Stimulated activated CD8-positive, alpha-beta memory T cell treated with anti-CD3 and anti-CD28 coated beads, Interleukin-15, amount 100 ng/mL, for 48 hours (primary cell): ENCODE measurements around the gene PTGER3.

Experiments
- DNase-seq, 2 donors: peaks; one replicate each; pipeline ENCODE4 v3.0.0-alpha.2; 2020; ENCODE audit warnings: low read depth in 2 of 2

PTGER3 gene

GRCh38 chr1:71047635-71048607 is at the start of gene PTGER3:
TSS of gene PTGER3 (minus strand) at chr1:71047816. CDS start at chr1:71047577, 239 bp downstream.
- DNase-seq = peak in 1 of 2 donors; percentile 36

DNA sequence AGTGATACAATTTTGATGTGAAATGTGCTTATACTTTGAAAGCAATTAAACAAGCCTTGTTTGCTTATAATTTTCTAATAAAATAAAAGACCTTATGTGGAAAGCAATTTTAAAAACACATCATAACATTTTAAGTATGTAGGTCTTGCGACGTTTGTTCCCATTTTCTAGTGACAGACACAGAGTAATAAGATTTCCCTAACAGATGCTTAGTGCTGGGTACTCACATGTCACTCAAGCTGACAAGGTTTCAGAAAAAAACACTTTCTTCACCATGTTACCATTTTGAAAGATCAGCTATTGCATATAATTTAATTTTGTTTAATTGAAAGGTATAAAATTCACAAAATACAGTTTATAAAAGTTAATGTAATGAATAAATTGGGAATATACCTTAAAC is 47.3 kb upstream of the PTGER3 start:
- DNase-seq = no peak

- no peak for DNase-seq
Measured at GRCh38 chr1:71093938-71094337, 46.3 kb upstream of the PTGER3 start.

DNA sequence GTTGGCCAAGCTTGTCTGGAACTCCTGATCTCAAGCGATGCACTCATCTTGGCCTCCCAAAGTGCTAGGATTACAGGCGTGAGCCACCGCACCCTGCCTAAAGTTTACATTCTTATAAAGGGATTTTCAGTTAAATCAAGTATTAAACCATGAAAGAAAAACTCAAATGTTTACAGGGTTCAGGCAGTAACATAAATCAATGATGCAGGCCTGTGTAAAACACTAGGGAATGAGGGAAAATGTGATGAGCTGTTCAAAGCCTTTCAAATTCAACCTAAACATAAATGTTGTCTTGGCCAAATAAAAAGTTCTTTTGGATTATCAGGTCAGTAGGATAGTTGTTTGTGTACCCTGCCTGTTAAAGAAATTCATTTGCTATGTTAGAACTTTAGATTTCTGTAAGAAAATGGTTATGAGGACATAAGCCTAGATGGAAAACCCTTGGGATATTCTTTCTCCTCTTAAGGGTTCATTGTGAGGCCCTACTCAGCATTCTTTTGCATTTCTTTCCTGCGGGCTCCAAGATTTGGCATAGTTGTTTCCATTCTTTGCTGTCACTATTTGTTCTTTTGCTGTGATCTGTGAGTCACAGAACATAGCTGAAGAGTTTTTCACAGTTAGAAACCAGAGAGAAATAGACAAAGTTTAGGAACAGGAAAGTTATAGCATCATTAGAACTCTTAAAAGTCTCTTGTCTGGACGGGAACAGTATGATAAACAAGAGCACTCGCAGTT is 42.1 kb upstream of the PTGER3 start:
- no peak for DNase-seq

DNA sequence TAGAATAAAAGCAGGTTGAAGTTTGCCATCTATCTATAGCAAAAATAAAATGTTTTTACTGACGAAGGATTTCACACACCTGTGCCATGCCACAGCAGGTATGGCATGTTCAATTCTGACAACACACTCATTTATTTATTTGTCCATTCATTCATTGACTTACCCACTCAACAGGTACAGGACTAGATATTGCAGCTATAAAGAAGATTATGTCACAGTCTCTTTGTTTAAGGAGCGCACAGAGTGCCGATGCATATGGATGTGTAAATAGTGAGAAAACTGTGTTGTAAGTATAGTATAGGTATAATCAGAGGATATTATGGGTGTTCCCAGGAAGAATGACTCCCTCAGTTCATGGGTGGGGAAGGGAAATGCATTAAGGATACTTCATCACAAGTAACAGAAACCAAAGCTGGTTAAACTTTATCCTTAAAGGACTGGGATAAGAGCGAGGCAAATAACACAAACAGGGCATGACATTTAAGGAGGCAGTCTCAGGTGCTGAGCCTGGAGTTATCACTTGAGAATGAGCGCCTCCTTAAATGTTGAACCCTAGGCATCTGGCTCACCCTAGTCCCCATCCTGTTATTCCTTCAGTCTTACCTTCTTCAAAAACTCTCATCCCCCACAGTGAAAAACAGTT is 41.1 kb upstream of the PTGER3 start:
- DNase-seq = no peak

DNA sequence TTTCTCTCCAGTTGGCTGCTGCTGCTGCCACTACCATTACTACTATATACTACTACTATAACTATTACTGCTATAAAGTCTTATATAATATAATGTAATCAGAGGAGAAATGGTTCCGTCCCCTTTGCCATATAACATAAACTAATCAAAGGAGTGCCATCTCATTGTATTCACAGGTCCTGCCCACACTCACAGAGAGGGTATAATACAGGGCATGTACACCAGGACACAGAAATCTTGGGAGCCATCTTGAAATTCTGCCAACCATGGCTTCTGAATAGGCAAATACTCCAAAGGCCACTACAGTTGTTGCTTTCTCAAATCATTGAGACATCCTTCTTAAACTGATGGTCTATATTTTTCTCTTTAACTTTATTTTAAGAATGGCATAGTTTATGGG is 40.1 kb upstream of the PTGER3 start:
- no peak for DNase-seq

- DNase-seq = no peak
Measured at GRCh38 chr1:71087060-71087459, 39.4 kb upstream of the PTGER3 start.

- no peak for DNase-seq
Measured at GRCh38 chr1:71086331-71086730, 38.7 kb upstream of the PTGER3 start.

DNA sequence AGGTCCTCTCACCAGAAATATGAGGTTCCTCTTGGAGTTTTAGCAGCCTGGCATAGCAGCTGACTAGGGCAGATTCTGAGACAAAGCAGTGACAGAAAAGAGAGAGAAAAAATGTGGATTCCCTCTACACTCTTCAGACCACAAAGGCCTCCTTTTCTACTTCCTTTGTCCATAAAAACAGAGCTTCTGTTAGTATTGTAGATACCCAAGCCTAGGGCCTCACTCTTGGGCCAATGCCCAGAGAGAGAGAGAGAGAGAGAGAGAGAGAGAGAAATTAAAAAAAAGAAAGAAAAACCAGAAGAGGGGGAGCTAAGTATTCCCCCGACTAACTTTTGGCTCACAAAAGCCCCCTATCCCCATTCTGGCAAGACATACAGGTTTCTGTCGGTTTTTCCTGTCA is 35.7 kb upstream of the PTGER3 start:
- DNase-seq = no peak

GRCh38 chr1:71081697-71082080 is 34.1 kb upstream of the PTGER3 start:
- no peak for DNase-seq

- DNase-seq = peak; percentile 74 to 80
Measured at GRCh38 chr1:71080739-71081696, 33.4 kb upstream of the PTGER3 start, which contains the start of gene ZRANB2. TSS of gene ZRANB2 (minus strand) at chr1:71081035. CDS start at chr1:71080995, 40 bp downstream.

DNA sequence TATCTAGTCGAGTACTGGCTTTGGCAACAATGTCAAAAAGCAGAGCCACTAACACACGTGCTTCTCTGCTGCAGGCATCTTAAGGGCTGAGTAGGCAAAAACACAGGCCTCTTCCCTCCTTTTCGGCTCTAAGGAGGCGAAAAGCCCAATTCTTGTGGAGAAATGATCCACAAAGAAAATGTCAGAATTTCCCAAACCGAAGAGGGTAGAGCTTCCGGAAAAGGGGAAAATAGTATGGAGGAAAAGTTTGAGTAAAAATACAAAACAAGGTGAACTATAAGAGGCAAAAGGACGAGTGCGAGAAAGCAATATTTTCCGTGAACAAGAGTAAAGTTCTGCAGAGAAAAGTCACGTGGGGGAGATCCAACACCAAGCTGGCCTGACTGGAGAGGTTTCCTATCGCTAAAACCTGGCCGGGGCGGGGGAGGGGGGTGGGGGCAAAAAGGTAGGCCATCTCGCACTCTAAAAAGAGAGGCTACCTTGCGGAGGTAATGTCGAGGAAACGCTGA is 32.7 kb upstream of the PTGER3 start:
- no peak for DNase-seq

DNA sequence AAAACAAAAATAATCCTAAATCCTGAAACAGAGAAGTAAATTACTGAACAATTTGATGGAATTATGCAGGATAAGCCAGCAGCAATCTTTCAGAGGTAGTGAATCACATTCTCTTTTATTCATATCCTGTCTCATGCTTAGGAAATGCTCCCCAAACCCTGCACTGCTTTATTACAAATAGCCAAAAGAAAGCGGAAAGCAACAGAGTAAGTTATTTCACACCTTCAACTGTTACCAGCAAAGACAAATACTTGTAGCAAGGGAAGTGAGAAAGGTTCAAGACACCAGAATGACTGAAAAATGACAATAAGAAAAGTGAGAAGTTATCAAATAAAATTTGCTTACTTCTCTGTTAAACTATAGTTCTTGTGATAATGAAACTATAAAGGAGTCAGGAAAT is 27.1 kb upstream of the PTGER3 start:
- no peak for DNase-seq

GRCh38 chr1:71072273-71072672 is 24.7 kb upstream of the PTGER3 start:
- DNase-seq = no peak

- DNase-seq = no peak
Measured at GRCh38 chr1:71071720-71072119, 24.1 kb upstream of the PTGER3 start.

DNA sequence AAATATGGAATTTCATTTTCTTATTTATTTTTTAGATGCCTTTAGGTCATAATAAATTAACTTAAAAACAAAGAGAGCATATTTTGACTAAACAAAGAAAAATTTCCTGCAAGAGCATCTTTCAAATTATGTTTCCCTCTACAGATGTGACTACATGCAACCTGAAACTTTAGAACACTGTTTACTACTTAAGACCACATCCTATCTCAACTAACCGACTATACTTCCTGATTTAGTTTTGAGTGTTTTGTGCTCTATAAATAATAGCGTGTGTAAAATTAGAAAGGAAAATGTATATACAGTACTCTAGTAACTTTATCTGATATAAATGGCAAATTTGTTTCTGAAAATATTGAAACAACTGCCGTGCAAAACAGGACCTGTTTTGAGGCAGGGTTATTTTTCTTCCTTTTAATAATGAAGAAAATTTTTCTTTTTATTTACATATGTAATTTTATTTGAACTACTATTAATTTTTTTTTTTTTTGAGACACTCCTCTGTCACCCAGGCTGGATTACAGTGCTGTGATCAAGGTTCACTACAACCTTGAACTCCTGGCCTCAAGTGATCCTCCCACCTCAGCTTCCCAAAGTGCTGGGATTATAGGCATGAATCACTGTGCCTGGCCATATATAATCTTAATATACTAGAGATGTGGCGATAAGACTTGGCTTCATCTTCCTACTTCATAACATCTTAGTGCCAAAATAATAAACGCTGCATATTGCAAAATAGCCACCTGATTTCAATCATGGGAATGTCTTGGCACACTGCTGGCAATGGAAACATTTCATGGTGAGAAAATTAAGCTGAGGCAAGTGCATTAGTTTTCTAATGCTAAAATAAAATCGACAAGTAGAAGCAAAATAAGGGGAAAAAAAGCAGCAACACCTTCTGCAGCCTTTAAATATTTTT is 21.0 kb upstream of the PTGER3 start:
- no peak for DNase-seq

DNA sequence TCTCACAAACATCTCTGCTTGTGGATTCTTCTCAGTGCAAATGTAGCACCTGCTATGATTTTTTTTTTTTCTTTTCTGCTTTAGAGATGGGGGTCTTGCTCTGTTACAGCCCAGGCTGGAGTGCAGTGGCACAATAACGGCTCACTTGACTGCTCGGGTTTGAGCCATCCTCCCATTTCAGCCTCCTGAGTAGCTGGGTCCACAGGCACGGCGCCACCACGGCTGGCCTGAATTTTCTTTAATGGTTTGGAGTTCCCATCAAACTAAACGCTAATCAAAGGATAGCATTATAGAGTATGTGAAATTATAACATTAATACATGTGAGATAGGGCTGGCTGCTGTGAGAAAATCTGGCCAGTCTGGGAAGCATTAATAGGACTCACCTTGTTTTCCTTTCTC is 7.2 kb upstream of the PTGER3 start:
- no peak for DNase-seq

DNA sequence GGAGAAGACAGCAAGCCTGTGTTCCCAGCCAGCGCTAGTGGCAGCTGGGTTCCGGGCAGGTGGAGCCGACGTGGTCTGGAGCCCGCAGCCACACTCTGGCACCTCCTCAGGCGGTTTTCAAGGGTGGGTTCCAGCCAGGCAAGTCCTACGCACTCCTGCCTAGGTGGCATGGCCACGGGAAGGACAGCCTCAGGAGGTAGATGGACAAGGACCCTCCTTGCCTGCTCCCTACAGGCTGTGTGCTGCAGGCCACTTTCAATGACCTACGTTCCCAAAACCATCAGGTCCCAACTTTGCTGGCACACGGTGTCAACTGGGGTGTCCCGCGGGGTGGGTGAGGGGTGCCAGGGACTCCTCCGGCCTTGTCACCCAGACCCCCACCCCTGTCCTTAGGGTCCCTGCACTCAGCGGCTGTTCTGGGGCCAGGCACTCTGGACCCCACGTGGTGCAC is 6.7 kb upstream of the PTGER3 start:
- DNase-seq = no peak

- DNase-seq = no peak
Measured at GRCh38 chr1:71053758-71054157, 6.1 kb upstream of the PTGER3 start.

DNA sequence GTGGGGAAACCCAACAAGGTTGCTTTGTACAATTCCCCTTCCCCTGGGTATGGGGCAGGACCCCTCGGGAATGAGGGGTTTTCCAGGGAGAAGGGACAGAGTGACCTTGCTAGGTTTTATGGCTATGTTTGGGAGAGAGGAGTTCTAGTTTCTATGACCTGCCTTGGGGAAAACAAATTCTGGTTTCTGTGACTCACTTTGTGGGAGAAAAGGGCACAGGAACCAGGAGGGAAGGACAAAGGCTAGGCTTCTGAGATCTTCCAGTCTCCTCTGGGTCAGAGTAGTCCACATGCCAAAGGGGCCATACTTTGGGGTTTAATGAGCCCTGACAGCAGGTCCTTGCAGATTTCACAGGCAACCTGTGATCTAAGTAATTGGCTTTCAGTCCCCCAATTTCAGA is 5.5 kb upstream of the PTGER3 start:
- DNase-seq = no peak
